Measurements from ENCODE around the gene VPS13D. TPM values are rescaled to one million over a fixed set of nuclear protein-coding genes. Genes with fewer than 3 reads are reported as not detected.

VPS13D gene
- total RNA-seq, 1 experiment from 2014 or later, result 29.0 TPM

DNA sequence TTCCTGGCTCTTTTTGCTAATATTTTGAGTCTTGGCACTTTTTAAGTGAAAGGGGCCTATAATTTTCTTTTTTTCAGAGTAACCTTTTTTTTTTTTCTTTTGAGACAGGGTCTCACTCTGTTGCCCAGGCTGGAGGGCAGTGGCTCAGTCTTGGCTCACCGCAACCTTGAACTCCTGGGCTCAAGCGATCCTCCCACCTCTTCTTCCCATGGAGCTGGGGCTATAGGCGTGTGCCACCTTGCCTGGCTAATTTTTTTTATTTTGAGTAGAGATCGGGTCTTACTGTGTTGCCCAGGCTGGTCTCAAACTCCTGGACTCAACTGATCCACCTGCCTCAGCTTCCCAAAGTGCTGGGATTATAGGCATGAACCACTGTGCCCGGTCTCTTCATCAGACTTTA, 285.4 kb downstream of the VPS13D start:
- Mint-ChIP-seq H3K9me3 (no peaks in the 10 kb centered on the region), H3K4me1 (peaks cover 18% of the 10 kb centered on the region), H3K4me3 (no peak overlapping the region), H3K27me3 (ENCODE audit: low read depth) (0 out of 2 replicates have a peak, but pooled peaks cover 4% of the 10 kb centered on the region), H3K36me3 (no peaks in the 10 kb centered on the region), H3K27ac (no peak overlapping the region)
- CTCF ChIA-PET, result no interaction called here
- DNase-seq (ENCODE audit: low spot score) (no peak), ATAC-seq (no peak)
- TF ChIP-seq OVOL2 (CRISPR knock-in tag; IDR thresholded peaks at IDR 0.05; ENCODE audit: borderline replicate concordance), result no peak
- TF ChIP-seq ZNF121 (CRISPR knock-in tag; IDR thresholded peaks at IDR 0.05), result peak; percentile 36; the same call in 1 of the 2 replicates
- TF ChIP-seq TEAD1 (CRISPR knock-in tag; IDR thresholded peaks at IDR 0.05), result no peak
- POLR2A ChIA-PET, result no interaction called here

- Mint-ChIP-seq H3K4me3 (no peak overlapping the region), H3K4me1 (peaks cover 3% of the 10 kb centered on the region), H3K36me3 (no peaks in the 10 kb centered on the region), H3K27me3 (ENCODE audit: low read depth) (0 out of 2 replicates have a peak, but pooled peaks cover 4% of the 10 kb centered on the region), H3K27ac (no peak overlapping the region), H3K9me3 (no peaks in the 10 kb centered on the region)
- POLR2A ChIA-PET, result interaction anchor here (0.7 kb wide), 1 partner anchor 1535 kb away, joined by 5 read pairs; no protein-coding TSS in a partner anchor
- ATAC-seq, result no peak
- no peak for DNase-seq (ENCODE audit: low spot score)
- TF ChIP-seq, protein P1, sequence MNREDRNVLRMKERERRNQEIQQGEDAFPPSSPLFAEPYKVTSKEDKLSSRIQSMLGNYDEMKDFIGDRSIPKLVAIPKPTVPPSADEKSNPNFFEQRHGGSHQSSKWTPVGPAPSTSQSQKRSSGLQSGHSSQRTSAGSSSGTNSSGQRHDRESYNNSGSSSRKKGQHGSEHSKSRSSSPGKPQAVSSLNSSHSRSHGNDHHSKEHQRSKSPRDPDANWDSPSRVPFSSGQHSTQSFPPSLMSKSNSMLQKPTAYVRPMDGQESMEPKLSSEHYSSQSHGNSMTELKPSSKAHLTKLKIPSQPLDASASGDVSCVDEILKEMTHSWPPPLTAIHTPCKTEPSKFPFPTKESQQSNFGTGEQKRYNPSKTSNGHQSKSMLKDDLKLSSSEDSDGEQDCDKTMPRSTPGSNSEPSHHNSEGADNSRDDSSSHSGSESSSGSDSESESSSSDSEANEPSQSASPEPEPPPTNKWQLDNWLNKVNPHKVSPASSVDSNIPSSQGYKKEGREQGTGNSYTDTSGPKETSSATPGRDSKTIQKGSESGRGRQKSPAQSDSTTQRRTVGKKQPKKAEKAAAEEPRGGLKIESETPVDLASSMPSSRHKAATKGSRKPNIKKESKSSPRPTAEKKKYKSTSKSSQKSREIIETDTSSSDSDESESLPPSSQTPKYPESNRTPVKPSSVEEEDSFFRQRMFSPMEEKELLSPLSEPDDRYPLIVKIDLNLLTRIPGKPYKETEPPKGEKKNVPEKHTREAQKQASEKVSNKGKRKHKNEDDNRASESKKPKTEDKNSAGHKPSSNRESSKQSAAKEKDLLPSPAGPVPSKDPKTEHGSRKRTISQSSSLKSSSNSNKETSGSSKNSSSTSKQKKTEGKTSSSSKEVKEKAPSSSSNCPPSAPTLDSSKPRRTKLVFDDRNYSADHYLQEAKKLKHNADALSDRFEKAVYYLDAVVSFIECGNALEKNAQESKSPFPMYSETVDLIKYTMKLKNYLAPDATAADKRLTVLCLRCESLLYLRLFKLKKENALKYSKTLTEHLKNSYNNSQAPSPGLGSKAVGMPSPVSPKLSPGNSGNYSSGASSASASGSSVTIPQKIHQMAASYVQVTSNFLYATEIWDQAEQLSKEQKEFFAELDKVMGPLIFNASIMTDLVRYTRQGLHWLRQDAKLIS (CRISPR knock-in tag; IDR thresholded peaks at IDR 0.05; ENCODE audit: borderline replicate concordance), result no peak
- TF ChIP-seq FOXP4 (CRISPR knock-in tag; IDR thresholded peaks at IDR 0.05) (no peak), ATF2 (CRISPR knock-in tag; IDR thresholded peaks at IDR 0.05; ENCODE audit: borderline replicate concordance, low read depth) (no peak), CTCF (IDR thresholded peaks at IDR 0.05) (no peak), NFYB (CRISPR knock-in tag; conservative IDR thresholded peaks at IDR 0.05; ENCODE audit: low read depth) (no peak), ZNF219 (CRISPR knock-in tag; IDR thresholded peaks at IDR 0.05; ENCODE audit: borderline replicate concordance) (no peak), CREB1 (CRISPR knock-in tag; IDR thresholded peaks at IDR 0.05) (no peak), NR2C2 (CRISPR knock-in tag; IDR thresholded peaks at IDR 0.05) (no peak), ZNF263 (CRISPR knock-in tag; IDR thresholded peaks at IDR 0.05; ENCODE audit: low read depth) (no peak), JAZF1 (CRISPR knock-in tag; IDR thresholded peaks at IDR 0.05) (no peak), CBFB (CRISPR knock-in tag; IDR thresholded peaks at IDR 0.05; ENCODE audit: low read depth) (no peak), ZNF512 (CRISPR knock-in tag; IDR thresholded peaks at IDR 0.05; ENCODE audit: borderline replicate concordance) (no peak)
- TF ChIP-seq, protein P2, sequence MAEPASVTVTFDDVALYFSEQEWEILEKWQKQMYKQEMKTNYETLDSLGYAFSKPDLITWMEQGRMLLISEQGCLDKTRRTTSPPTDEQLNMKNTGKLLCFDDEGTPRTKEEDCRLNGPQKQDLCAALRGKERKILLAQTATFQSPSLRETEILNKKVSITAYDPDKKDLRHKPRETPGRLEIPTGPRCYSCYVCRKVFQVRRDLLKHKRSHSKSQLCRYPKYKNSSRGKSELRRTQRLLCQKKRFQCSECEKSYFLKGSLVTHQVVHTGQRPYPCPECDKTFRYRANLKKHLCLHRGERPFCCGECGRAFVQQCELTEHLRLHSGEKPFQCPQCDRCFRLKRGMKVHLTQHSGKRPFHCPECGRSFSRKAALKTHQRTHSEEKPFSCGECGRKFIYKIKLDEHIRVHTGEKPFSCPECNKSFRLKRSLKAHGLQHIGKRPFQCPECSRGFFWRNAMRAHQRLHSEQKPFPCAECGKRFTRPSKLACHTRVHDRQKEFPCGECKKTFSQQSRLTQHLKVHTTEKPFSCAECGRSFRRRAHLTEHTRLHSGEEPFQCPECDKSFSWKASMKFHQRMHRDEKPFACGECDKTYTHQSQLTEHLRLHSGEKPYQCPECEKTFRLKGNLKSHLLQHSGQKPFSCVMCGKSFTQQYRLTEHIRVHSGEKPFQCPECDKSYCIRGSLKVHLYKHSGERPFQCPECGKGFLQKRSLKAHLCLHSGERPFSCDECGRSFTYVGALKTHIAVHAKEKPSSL (CRISPR knock-in tag; conservative IDR thresholded peaks at IDR 0.05), result no peak
- CTCF ChIA-PET, result no interaction called here
These were observed 286.9 kb downstream of the VPS13D start for GRCh38 chr1:12516741-12517140.

Measured in WTC11 (cell line).